Measurements from ENCODE around the gene PTX4. TPM values are rescaled to one million over a fixed set of nuclear protein-coding genes. Genes with fewer than 3 reads are reported as not detected.

Gene PTX4
- total RNA-seq, 4 donors from 2014 or later, result not detected

GRCh38 chr16:1505073-1505844, 16.5 kb upstream of the PTX4 start:
- no peak overlapping the region for H3K4me3 ChIP-seq (replicated peaks in 1 of 3)
- no peaks in the 10 kb centered on the region for H3K27me3 ChIP-seq
- peaks cover 32 to 37% of the 10 kb centered on the region in 2 donors for H3K36me3 ChIP-seq
- intact Hi-C loops (cut with DNase I), result no loop called here
- 96 to 98% methylated on average over 31 to 32 of the region's 37 CpGs for WGBS, 2 donors
- no peak for DNase-seq
- H3K27ac ChIP-seq, result no peak overlapping the region
- H3K4me1 ChIP-seq, result peaks cover 0 to 7% of the 10 kb centered on the region in 2 donors
- no peaks in the 10 kb centered on the region for H3K9me3 ChIP-seq
- TF ChIP-seq, protein P1, sequence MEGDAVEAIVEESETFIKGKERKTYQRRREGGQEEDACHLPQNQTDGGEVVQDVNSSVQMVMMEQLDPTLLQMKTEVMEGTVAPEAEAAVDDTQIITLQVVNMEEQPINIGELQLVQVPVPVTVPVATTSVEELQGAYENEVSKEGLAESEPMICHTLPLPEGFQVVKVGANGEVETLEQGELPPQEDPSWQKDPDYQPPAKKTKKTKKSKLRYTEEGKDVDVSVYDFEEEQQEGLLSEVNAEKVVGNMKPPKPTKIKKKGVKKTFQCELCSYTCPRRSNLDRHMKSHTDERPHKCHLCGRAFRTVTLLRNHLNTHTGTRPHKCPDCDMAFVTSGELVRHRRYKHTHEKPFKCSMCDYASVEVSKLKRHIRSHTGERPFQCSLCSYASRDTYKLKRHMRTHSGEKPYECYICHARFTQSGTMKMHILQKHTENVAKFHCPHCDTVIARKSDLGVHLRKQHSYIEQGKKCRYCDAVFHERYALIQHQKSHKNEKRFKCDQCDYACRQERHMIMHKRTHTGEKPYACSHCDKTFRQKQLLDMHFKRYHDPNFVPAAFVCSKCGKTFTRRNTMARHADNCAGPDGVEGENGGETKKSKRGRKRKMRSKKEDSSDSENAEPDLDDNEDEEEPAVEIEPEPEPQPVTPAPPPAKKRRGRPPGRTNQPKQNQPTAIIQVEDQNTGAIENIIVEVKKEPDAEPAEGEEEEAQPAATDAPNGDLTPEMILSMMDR (IDR thresholded peaks at IDR 0.05), result no peak
- TF ChIP-seq POLR2A (IDR thresholded peaks at IDR 0.05), result no peak

DNA sequence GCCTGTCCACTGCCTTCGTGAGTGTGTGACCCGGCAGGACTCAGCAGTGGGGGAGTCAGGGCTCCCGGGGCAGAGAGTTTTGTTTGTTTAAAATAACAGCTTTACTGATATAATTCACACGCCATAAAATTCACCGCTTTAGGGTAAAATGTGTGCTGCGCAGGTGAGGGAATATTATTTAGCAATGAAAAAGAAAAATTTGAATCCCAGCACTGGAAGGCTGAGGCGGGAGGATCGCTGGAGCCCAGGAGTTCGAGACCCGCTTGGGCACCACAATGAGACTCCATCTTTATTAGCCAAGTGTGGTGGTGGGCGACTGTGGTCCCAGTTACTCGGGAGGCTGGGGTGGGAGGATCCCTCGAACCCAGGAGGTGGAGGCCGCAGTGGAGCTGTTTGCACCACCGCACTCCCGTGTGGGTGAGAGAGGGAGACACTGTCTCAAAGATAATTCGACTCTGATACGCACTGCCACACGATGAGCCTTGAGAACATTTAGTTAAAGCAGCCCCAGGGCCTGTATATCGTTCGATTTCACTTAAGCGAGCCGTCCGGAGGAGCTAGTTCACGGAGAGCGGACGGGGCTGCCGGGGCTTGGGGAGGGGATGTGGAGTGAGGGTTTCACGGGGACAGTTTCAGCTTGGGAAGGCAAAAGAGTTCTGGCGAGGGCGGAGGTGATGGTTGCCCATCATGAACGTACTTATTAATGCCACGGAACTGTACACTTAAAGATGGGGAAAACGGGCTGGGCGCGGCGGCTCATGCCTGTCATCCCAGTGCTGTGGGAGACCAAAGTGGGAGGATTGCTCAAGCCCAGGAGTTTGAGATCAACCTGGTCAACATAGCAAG, 14.6 kb upstream of the PTX4 start:
- DNase-seq, result no peak
- no peak for TF ChIP-seq POLR2A (IDR thresholded peaks at IDR 0.05)
- TF ChIP-seq, protein P1 (IDR thresholded peaks at IDR 0.05), result no peak
- no peaks in the 10 kb centered on the region for H3K9me3 ChIP-seq
- H3K4me1 ChIP-seq, result no peaks in the 10 kb centered on the region
- no peaks in the 10 kb centered on the region for H3K27me3 ChIP-seq
- 95 to 96% methylated on average over 37 of the region's 37 CpGs for WGBS, 2 donors
- intact Hi-C loops (cut with DNase I), result no loop called here
- H3K4me3 ChIP-seq (replicated peaks in 1 of 3), result no peak overlapping the region
- H3K27ac ChIP-seq, result no peak overlapping the region
- peaks cover 33 to 35% of the 10 kb centered on the region in 2 donors for H3K36me3 ChIP-seq

GRCh38 chr16:1502092-1503004, 13.6 kb upstream of the PTX4 start:
- no peak overlapping the region for H3K4me3 ChIP-seq (replicated peaks in 1 of 3)
- intact Hi-C loops (cut with DNase I), result no loop called here
- WGBS, 2 donors, result 95 to 98% methylated on average over 27 to 28 of the region's 42 CpGs
- H3K9me3 ChIP-seq, result no peaks in the 10 kb centered on the region
- peaks cover 33 to 38% of the 10 kb centered on the region in 2 donors for H3K36me3 ChIP-seq
- H3K27me3 ChIP-seq, result no peaks in the 10 kb centered on the region
- no peak for DNase-seq
- H3K27ac ChIP-seq, result no peak overlapping the region
- TF ChIP-seq, protein P1 (IDR thresholded peaks at IDR 0.05), result no peak
- TF ChIP-seq POLR2A (IDR thresholded peaks at IDR 0.05), result no peak
- no peaks in the 10 kb centered on the region for H3K4me1 ChIP-seq

DNA sequence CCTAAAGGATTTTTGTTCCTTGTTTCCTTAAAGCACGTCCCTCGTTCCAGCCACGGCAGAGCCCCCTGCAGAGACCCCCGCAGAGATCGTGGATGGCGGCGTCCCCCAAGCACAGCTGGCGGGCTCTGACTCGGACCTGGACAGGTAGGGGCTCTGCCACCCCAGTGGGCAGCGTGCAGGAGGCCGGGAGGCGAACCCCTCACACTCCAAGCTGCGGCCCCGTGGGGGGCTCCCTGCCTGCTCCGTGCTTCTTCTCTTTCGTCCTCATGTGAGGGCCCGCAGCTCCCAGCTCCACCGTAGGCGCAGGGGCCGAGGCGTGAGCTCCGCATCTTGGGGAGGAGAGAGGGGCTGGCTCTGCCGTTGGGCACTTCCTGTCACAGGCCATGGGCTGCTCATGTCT, 12.9 kb upstream of the PTX4 start:
- peaks cover 33 to 43% of the 10 kb centered on the region in 2 donors for H3K36me3 ChIP-seq
- TF ChIP-seq, protein P1 (IDR thresholded peaks at IDR 0.05), result no peak
- TF ChIP-seq POLR2A (IDR thresholded peaks at IDR 0.05), result no peak
- no peak overlapping the region for H3K4me3 ChIP-seq (replicated peaks in 1 of 3)
- H3K4me1 ChIP-seq, result no peaks in the 10 kb centered on the region
- no peaks in the 10 kb centered on the region for H3K27me3 ChIP-seq
- intact Hi-C loops (cut with DNase I), result no loop called here
- no peak for DNase-seq
- H3K27ac ChIP-seq, result no peak overlapping the region
- no peaks in the 10 kb centered on the region for H3K9me3 ChIP-seq
- 91 to 96% methylated on average over 7 to 18 of the region's 23 CpGs for WGBS, 2 donors

All from thyroid gland (tissue), 4 donors.